Measurements from ENCODE around the gene LEF1. TPM values are rescaled to one million over a fixed set of nuclear protein-coding genes. Genes with fewer than 3 reads are reported as not detected.

The LEF1 gene
- polyA plus RNA-seq, 1 donor (not counting 4 experiments of a cell fraction or from before 2014, with no cell fraction given): 1.5 TPM

GRCh38 chr4:108203377-108203776, 34.6 kb upstream of the LEF1 start:
- no peak overlapping the region for H2AFZ ChIP-seq (ENCODE audit: control insufficient read depth, low read length)
- FAIRE-seq (no peak), DNase-seq (ENCODE audit: low read depth, low spot score) (no peak)
- H3K9ac ChIP-seq (ENCODE audit: control insufficient read depth, extremely low read depth, insufficient read depth, low read length): no peak overlapping the region
- H3K4me2 ChIP-seq (ENCODE audit: control insufficient read depth, extremely low read depth, insufficient read depth, low read depth, low read length): no peak overlapping the region
- dilution Hi-C loops (cut with MboI; ENCODE audit: extremely low pct_ligation_motif_present, low sequenced_read_pairs): no loop called here
- no peak for TF ChIP-seq CTCF (optimal IDR thresholded peaks at IDR 0.05 in 1 of 3, IDR thresholded peaks at IDR 0.05 in 1 of 3, conservative IDR thresholded peaks at IDR 0.05 in 1 of 3; ENCODE audit: extremely low read depth in 1 of 3, insufficient read depth in 2 of 3, low read length in 3 of 3)
- no peak for TF ChIP-seq EZH2 (IDR thresholded peaks at IDR 0.05; ENCODE audit: low read length)
- H3K36me3 ChIP-seq (ENCODE audit: control insufficient read depth in 2 of 2, extremely low read depth in 1 of 2, insufficient read depth in 2 of 2, low read length in 2 of 2): no peaks in the 10 kb centered on the region
- H3K9me1 ChIP-seq (ENCODE audit: control insufficient read depth, extremely low read depth, insufficient read depth, low read length): no peaks in the 10 kb centered on the region
- H3K79me2 ChIP-seq (ENCODE audit: control insufficient read depth, insufficient read depth, low read length): no peaks in the 10 kb centered on the region
- H4K20me1 ChIP-seq (ENCODE audit: control insufficient read depth, extremely low read depth, insufficient read depth, low read length): no peaks in the 10 kb centered on the region
- no peak overlapping the region for H3K27ac ChIP-seq (ENCODE audit: control insufficient read depth, insufficient read depth, low read length)
- H3K4me1 ChIP-seq (ENCODE audit: control insufficient read depth, extremely low read depth, insufficient read depth, low read length): no peaks in the 10 kb centered on the region
- no peaks in the 10 kb centered on the region for H3K9me3 ChIP-seq (ENCODE audit: control insufficient read depth, low read depth, low read length)
- peaks cover 2% of the 10 kb centered on the region for H3K27me3 ChIP-seq (ENCODE audit: control insufficient read depth, extremely low read depth, insufficient read depth, low read length)
- H3K4me3 ChIP-seq (ENCODE audit: control insufficient read depth in 2 of 3, extremely low read depth in 1 of 3, insufficient read depth in 2 of 3, low read depth in 1 of 3, low read length in 3 of 3): no peak overlapping the region

- no peaks in the 10 kb centered on the region for H3K79me2 ChIP-seq (ENCODE audit: control insufficient read depth, insufficient read depth, low read length)
- no peaks in the 10 kb centered on the region for H3K9me1 ChIP-seq (ENCODE audit: control insufficient read depth, extremely low read depth, insufficient read depth, low read length)
- DNase-seq (ENCODE audit: low read depth, low spot score): no peak
- dilution Hi-C loops (cut with MboI; ENCODE audit: extremely low pct_ligation_motif_present, low sequenced_read_pairs): no loop called here
- TF ChIP-seq CTCF (optimal IDR thresholded peaks at IDR 0.05 in 1 of 3, IDR thresholded peaks at IDR 0.05 in 1 of 3, conservative IDR thresholded peaks at IDR 0.05 in 1 of 3; ENCODE audit: extremely low read depth in 1 of 3, insufficient read depth in 2 of 3, low read length in 3 of 3): no peak
- TF ChIP-seq EZH2 (IDR thresholded peaks at IDR 0.05; ENCODE audit: low read length): no peak
- no peak overlapping the region for H3K4me3 ChIP-seq (ENCODE audit: control insufficient read depth in 2 of 3, extremely low read depth in 1 of 3, insufficient read depth in 2 of 3, low read depth in 1 of 3, low read length in 3 of 3)
- no peak for FAIRE-seq
- H4K20me1 ChIP-seq (ENCODE audit: control insufficient read depth, extremely low read depth, insufficient read depth, low read length): no peaks in the 10 kb centered on the region
- H3K36me3 ChIP-seq (ENCODE audit: control insufficient read depth in 2 of 2, extremely low read depth in 1 of 2, insufficient read depth in 2 of 2, low read length in 2 of 2): no peaks in the 10 kb centered on the region
- H3K4me1 ChIP-seq (ENCODE audit: control insufficient read depth, extremely low read depth, insufficient read depth, low read length): no peaks in the 10 kb centered on the region
- H3K4me2 ChIP-seq (ENCODE audit: control insufficient read depth, extremely low read depth, insufficient read depth, low read depth, low read length): no peak overlapping the region
- no peak overlapping the region for H3K27ac ChIP-seq (ENCODE audit: control insufficient read depth, insufficient read depth, low read length)
- H3K27me3 ChIP-seq (ENCODE audit: control insufficient read depth, extremely low read depth, insufficient read depth, low read length): peaks cover 3% of the 10 kb centered on the region
- H3K9me3 ChIP-seq (ENCODE audit: control insufficient read depth, low read depth, low read length): no peaks in the 10 kb centered on the region
- H2AFZ ChIP-seq (ENCODE audit: control insufficient read depth, low read length): no peak overlapping the region
- no peak overlapping the region for H3K9ac ChIP-seq (ENCODE audit: control insufficient read depth, extremely low read depth, insufficient read depth, low read length)
Observed at GRCh38 chr4:108201774-108202173, 33.0 kb upstream of the LEF1 start.
